Stimulated activated memory B cell treated with anti-CD40 and anti-IgM and Interleukin-4, amounts not matched to agents 10 μg/mL and 1 μg/mL and 100 μg/mL, for 72 hours (primary cell): ENCODE results near the gene KLF5.

Experiments
- ATAC-seq: fragments of 150-1000 bp; cut with Tn5 transposase; 2 replicates; pipeline ENCODE4 v1.10.0; 2021
- H3K27ac Mint-ChIP-seq: one replicate; pipeline ENCODE4 v1.8.0; 2022; ENCODE audit warnings: mild to moderate bottlenecking, mixed read lengths
- H3K27me3 Mint-ChIP-seq: one replicate; pipeline ENCODE4 v1.8.0; 2022; ENCODE audit warnings: mixed read lengths
- H3K36me3 Mint-ChIP-seq: one replicate; pipeline ENCODE4 v1.8.0; 2022; ENCODE audit warnings: mixed read lengths
- H3K4me1 Mint-ChIP-seq: one replicate; pipeline ENCODE4 v1.8.0; 2022; ENCODE audit warnings: mixed read lengths
- H3K4me3 Mint-ChIP-seq: one replicate; pipeline ENCODE4 v1.8.0; 2022; ENCODE audit warnings: mild to moderate bottlenecking, moderate library complexity, mixed read lengths
- H3K9me3 Mint-ChIP-seq: one replicate; pipeline ENCODE4 v1.8.0; 2022; ENCODE audit warnings: mixed read lengths

Gene KLF5

DNA sequence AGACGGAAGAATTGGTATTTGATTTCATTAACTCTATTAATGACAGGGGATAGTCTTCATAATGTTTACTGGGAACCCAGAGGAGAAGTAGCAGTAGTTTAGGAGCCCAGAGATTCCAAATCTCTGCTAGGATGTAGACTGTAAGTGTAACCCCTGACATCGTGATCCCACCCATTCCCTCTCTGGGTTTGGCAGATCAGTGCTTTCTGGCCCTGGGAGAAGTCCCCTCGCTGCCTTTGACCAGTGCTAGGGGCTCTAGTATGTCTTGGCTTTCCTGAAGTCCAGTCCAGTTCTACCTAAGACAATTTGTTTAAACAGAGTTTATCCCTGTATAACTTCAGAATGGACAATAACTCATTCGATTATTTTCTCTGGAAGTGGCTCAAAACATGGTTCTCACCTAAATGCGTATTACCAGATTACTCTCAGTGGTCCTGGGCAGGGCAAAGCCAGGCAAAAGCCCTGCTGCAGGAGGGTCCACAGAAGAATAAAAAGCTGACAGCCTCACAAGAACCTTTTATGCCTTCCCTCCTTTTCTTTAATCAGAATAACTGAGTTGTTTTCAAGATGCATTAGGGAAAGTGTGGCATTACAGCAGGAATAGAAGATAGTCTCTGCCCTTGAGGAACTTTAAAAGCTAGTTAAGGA, 11.8 kb downstream of the KLF5 start:
- no peak overlapping the region for H3K4me3 Mint-ChIP-seq
- no peaks in the 10 kb centered on the region for H3K9me3 Mint-ChIP-seq
- no peak overlapping the region for H3K27ac Mint-ChIP-seq
- no peaks in the 10 kb centered on the region for H3K27me3 Mint-ChIP-seq
- H3K4me1 Mint-ChIP-seq: no peaks in the 10 kb centered on the region
- ATAC-seq: no peak
- H3K36me3 Mint-ChIP-seq: no peaks in the 10 kb centered on the region

DNA sequence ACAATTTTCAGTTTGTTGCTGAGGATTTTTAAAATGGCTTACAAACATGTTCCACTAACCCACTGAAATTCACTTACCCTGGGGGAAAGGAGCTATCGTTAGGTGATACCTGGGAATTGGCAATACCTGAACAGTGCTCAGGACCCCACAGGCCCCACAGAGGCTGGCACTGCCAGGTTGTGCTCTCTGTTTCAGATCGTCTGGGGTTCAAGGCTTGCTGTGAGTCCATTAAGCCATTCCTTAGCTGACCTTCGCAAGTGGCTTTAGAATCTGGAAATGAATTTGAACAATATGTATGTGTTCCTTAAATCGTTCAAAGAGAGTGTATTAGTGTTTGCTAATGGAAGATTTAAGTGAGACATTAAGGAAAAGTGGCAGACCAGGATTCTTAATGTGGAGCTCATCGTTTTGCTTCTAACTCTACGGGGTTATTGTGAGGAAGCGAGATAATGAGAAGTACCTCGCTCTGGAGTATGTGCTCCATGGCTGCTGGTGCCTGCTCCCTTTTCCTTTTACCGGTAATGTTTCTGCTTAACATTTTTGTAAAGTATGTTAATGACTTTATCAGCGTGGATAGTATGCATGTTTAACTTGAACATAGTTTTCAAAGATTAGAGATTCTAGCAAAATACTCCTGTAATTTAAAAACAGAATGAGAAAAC, 13.6 kb downstream of the KLF5 start:
- H3K4me3 Mint-ChIP-seq: no peak overlapping the region
- no peaks in the 10 kb centered on the region for H3K36me3 Mint-ChIP-seq
- no peak for ATAC-seq
- no peak overlapping the region for H3K27ac Mint-ChIP-seq
- no peaks in the 10 kb centered on the region for H3K9me3 Mint-ChIP-seq
- H3K27me3 Mint-ChIP-seq: no peaks in the 10 kb centered on the region
- H3K4me1 Mint-ChIP-seq: no peaks in the 10 kb centered on the region

DNA sequence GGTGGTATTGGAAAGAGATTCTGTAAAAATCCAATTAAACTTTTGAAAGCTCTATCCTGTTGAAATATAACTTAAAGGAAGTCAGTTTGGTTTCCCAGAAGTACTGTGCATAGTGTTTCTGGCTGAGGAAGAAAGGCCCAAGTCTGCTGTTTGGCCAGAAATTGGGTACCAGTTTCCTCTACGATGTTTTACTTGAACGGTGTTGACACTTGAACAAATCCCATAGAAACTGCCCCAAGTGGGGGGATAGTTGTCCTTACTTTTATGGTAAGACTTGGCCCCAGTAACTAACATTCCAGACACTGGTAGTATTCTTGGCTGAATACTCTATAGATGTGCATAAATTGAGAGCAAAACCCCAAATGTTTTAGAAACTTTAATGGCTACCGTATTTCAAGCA, 14.2 kb downstream of the KLF5 start:
- H3K27me3 Mint-ChIP-seq: no peaks in the 10 kb centered on the region
- H3K4me1 Mint-ChIP-seq: no peaks in the 10 kb centered on the region

DNA sequence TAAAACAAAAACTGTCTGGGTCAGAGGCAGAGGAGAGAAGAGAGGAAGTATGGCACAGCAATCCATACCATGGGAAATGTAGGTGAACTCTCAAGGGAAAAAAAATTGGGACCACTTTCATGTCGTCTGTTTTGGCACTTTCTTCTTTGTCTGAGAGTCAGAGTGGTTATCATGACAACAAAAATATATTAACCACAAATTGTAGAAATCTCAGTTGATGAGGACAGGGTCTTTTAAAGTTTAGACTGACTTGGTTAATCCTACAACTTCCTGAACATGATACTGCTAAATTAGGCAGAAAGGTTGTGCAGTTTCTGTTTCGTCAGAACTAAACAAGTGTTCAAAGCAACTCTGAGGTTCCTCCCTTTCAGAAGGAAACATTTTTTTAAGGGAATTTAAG, 15.2 kb downstream of the KLF5 start:
- no peaks in the 10 kb centered on the region for H3K27me3 Mint-ChIP-seq
- no peaks in the 10 kb centered on the region for H3K4me1 Mint-ChIP-seq
- H3K27ac Mint-ChIP-seq: no peak overlapping the region
- H3K36me3 Mint-ChIP-seq: no peaks in the 10 kb centered on the region
- no peak for ATAC-seq
- H3K9me3 Mint-ChIP-seq: no peaks in the 10 kb centered on the region
- H3K4me3 Mint-ChIP-seq: no peak overlapping the region

More for the DNA sequence above, 14.2 kb downstream of the KLF5 start:
- Mint-ChIP-seq H3K36me3 (no peaks in the 10 kb centered on the region), H3K9me3 (no peaks in the 10 kb centered on the region), H3K4me3 (no peak overlapping the region), H3K27ac (no peak overlapping the region)
- ATAC-seq: no peak

DNA sequence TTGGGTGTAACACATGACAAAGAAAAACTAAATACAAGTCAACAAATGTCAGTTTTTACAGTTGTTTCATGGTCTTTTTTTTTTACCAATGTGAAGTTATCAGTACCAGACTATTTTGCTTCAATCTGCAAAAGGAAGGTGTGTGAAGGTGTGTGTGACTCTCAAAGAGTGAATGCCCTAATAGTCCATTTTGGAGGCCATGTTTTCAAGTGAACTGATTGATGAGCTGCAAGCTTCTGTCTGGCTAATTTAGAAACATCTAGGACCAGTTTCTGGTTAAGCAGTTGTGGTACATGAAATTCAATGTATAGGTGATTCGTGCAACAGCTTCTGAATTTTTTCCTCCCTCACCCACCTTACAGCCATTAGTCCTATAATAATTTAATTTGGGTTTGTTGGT, 16.1 kb downstream of the KLF5 start:
- no peak overlapping the region for H3K4me3 Mint-ChIP-seq
- H3K36me3 Mint-ChIP-seq: no peaks in the 10 kb centered on the region
- H3K27me3 Mint-ChIP-seq: no peaks in the 10 kb centered on the region
- H3K4me1 Mint-ChIP-seq: no peaks in the 10 kb centered on the region
- no peak overlapping the region for H3K27ac Mint-ChIP-seq
- no peak for ATAC-seq
- H3K9me3 Mint-ChIP-seq: no peaks in the 10 kb centered on the region

DNA sequence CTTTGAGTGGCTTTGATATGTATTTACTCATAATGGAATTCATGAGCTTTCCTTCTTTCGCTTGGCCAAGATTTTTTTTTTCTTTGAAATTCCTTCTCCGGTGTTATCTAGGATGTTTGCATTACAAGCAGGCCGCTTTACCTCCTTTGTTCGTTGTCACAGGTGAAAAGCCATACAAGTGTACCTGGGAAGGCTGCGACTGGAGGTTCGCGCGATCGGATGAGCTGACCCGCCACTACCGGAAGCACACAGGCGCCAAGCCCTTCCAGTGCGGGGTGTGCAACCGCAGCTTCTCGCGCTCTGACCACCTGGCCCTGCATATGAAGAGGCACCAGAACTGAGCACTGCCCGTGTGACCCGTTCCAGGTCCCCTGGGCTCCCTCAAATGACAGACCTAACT, 16.7 kb downstream of the KLF5 start:
- Mint-ChIP-seq H3K9me3 (no peaks in the 10 kb centered on the region), H3K36me3 (no peaks in the 10 kb centered on the region), H3K4me3 (no peak overlapping the region), H3K4me1 (no peaks in the 10 kb centered on the region), H3K27ac (no peak overlapping the region), H3K27me3 (no peaks in the 10 kb centered on the region)
- peak; percentile 41 for ATAC-seq

DNA sequence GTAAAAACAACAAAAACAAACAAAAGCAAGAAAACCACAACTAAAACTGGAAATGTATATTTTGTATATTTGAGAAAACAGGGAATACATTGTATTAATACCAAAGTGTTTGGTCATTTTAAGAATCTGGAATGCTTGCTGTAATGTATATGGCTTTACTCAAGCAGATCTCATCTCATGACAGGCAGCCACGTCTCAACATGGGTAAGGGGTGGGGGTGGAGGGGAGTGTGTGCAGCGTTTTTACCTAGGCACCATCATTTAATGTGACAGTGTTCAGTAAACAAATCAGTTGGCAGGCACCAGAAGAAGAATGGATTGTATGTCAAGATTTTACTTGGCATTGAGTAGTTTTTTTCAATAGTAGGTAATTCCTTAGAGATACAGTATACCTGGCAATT, 17.1 kb downstream of the KLF5 start:
- Mint-ChIP-seq H3K9me3 (no peaks in the 10 kb centered on the region), H3K4me3 (no peak overlapping the region), H3K36me3 (peaks cover under 1% of the 10 kb centered on the region), H3K4me1 (no peaks in the 10 kb centered on the region), H3K27ac (no peak overlapping the region), H3K27me3 (peaks cover 3% of the 10 kb centered on the region)
- ATAC-seq: no peak

DNA sequence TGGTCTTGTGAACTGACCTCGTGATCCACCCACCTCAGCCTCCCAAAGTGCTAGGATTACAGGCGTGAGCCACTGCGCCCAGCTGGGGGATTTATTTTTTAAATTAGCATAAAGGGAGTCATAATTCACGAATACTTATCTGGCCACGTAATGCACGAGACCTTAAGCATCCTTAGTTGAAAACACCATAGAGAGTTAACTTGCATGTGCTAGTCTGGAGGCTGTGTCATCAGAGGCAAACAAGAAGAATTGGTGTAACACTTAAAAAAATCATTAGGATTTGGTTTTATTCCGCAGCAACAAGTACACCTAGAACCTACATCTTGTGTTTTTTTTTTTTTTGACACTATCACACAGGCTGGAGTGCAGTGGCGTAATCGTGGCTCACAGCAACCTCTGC, 19.1 kb downstream of the KLF5 start:
- H3K4me1 Mint-ChIP-seq: no peaks in the 10 kb centered on the region
- H3K4me3 Mint-ChIP-seq: no peak overlapping the region
- H3K27me3 Mint-ChIP-seq: peaks cover 12% of the 10 kb centered on the region
- ATAC-seq: no peak
- H3K36me3 Mint-ChIP-seq: peaks cover 5% of the 10 kb centered on the region
- no peaks in the 10 kb centered on the region for H3K9me3 Mint-ChIP-seq
- no peak overlapping the region for H3K27ac Mint-ChIP-seq

DNA sequence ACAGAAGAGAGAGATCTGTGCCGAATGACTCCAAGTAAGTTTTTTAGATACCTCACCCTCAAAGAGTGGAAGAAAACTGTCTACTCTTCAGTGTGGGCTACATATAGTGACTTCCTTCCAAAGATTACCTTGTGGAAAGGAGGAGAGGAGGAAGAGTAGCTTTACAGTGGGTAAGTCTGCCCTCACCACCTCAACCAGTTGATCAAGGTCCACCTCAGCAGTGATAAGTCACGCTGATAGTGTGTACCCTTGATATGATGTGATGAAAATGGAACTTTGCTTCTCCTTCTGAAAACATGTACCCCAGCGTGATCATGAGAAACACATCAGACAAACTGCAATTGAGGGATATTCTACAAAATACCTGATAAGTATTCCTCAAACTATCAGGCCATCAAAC, 20.6 kb downstream of the KLF5 start:
- Mint-ChIP-seq H3K36me3 (peaks cover 5% of the 10 kb centered on the region), H3K27me3 (peaks cover 12% of the 10 kb centered on the region), H3K9me3 (no peaks in the 10 kb centered on the region), H3K4me1 (no peaks in the 10 kb centered on the region), H3K27ac (no peak overlapping the region), H3K4me3 (no peak overlapping the region)
- ATAC-seq: no peak

DNA sequence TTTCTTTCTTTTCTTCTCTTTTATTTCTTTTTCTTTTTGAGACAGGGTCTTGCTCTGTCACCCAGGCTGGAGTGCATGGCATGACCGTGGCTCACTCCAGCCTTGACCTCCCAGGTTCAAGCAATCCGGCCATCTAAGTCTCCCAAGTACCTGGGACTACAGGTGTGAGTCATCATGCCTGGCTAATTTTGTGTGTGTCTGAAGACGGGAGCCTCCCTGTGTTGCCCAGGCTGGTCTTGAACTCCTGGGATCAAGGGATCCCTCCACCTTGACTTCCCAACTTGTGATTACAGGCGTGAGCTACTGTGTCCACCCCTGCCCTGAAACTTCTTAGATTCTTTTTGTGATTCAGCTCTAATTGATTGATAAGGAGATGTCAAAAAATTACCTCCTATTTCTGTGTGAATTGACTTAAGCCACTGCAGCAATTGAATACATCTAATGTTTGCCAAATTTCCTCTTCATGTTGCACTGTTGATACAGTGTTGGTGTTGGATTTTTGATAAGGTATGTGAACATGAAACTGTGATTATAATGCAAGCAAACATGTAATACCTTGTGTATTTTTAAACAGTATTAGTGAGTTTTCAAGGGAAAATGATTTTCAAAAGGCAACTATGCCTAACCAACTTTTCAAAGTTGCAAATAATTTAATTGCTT, 22.6 kb downstream of the KLF5 start:
- ATAC-seq: no peak
- H3K4me1 Mint-ChIP-seq: no peaks in the 10 kb centered on the region
- H3K4me3 Mint-ChIP-seq: no peak overlapping the region
- peaks cover 5% of the 10 kb centered on the region for H3K36me3 Mint-ChIP-seq
- no peak overlapping the region for H3K27ac Mint-ChIP-seq
- no peaks in the 10 kb centered on the region for H3K9me3 Mint-ChIP-seq
- peaks cover 12% of the 10 kb centered on the region for H3K27me3 Mint-ChIP-seq

DNA sequence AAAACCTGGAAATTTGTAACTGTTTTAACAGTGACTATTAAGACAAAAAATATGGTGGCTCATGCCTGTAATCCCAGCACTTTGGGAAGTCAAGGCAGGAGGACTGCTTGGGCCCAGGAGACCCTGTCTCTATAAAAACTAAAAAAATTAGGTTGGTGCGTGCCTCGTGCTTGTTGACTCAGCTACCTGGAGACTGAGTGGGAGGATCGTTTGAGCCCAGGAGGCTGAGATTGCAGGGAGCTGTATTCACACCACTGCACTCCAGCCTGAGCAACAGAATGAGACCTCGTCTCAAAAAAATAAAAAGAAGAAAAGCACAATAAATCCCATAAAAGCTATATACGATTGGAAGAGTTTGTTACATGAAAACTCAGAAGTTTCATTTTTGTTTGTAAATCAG, 23.7 kb downstream of the KLF5 start:
- H3K27ac Mint-ChIP-seq: no peak overlapping the region
- H3K27me3 Mint-ChIP-seq: peaks cover 12% of the 10 kb centered on the region
- H3K4me3 Mint-ChIP-seq: no peak overlapping the region
- H3K36me3 Mint-ChIP-seq: peaks cover 5% of the 10 kb centered on the region
- no peaks in the 10 kb centered on the region for H3K4me1 Mint-ChIP-seq
- H3K9me3 Mint-ChIP-seq: no peaks in the 10 kb centered on the region
- ATAC-seq: no peak

DNA sequence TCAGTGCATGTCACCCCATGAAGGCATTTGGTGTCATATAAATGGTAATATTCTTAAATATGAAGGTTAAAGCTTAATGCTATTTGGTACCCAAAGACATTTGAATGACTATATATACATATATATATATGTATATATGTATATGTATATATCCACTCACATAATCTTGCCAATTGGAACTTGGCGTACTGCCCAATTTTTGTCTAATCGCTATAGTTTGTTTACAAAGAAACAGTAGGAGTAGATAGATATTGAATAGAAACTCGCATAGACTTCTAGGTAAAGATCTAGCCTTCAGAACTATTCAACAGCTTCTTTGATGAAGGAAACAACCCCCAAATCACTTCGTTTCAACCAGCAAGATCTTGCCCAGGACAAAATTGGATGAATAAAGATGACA, 24.1 kb downstream of the KLF5 start:
- H3K36me3 Mint-ChIP-seq: peaks cover 5% of the 10 kb centered on the region
- H3K4me3 Mint-ChIP-seq: no peak overlapping the region
- no peaks in the 10 kb centered on the region for H3K4me1 Mint-ChIP-seq

DNA sequence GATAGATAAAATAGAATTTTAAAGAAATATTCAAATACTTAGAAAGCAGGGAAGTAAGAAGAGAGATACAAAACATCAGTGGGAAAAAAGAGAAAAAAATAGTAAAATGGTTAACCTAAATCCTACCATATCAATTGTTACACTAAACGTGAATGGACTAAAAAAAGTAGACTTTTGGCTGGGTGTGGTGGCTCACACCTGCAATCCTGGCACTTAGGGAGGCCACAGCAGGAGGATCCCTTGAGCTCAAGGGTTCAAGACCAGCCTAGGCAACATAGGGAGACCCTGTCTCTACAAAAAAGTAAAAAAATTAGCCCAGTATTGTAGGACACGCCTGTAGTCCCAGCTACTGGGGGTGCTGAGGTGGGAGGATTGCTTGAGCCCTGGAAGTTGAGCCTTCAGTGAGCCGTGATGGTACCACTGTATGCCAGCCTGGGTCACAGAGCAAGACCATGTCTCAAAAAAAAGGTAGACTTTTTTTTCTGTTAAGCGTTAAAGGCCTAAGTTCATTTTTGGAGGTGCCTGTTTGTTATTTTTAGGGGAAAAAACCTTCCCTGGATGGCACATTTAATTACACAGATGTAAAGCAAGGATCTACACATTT, 29.6 kb downstream of the KLF5 start:
- Mint-ChIP-seq H3K27me3 (no peaks in the 10 kb centered on the region), H3K4me3 (no peak overlapping the region), H3K36me3 (no peaks in the 10 kb centered on the region), H3K9me3 (peaks cover 3% of the 10 kb centered on the region), H3K4me1 (no peaks in the 10 kb centered on the region), H3K27ac (no peak overlapping the region)
- ATAC-seq: no peak

More for the DNA sequence above, 24.1 kb downstream of the KLF5 start:
- Mint-ChIP-seq H3K27me3 (peaks cover 12% of the 10 kb centered on the region), H3K27ac (no peak overlapping the region), H3K9me3 (no peaks in the 10 kb centered on the region)
- no peak for ATAC-seq

DNA sequence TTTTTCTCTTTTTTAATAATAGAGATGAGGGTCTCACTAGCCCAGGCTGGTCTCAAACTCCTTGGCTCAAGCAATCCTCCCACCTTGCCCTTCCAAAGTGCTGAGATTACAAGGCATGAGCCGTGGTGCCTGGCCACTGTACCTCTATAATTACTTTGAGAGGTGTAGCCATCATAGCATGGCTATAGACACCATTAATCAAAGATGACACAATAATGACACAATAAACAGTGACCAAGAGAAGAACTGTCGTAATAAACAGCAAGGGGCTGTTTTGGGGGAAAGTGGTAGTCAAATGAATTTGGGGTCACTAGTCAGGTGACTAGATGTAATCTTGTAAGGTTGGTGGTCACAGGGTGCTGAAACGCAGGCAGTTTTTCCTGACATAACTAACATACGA, 30.4 kb downstream of the KLF5 start:
- H3K36me3 Mint-ChIP-seq: no peaks in the 10 kb centered on the region
- no peaks in the 10 kb centered on the region for H3K4me1 Mint-ChIP-seq
- H3K27me3 Mint-ChIP-seq: no peaks in the 10 kb centered on the region
- H3K27ac Mint-ChIP-seq: no peak overlapping the region
- peaks cover 3% of the 10 kb centered on the region for H3K9me3 Mint-ChIP-seq
- no peak overlapping the region for H3K4me3 Mint-ChIP-seq
- no peak for ATAC-seq

DNA sequence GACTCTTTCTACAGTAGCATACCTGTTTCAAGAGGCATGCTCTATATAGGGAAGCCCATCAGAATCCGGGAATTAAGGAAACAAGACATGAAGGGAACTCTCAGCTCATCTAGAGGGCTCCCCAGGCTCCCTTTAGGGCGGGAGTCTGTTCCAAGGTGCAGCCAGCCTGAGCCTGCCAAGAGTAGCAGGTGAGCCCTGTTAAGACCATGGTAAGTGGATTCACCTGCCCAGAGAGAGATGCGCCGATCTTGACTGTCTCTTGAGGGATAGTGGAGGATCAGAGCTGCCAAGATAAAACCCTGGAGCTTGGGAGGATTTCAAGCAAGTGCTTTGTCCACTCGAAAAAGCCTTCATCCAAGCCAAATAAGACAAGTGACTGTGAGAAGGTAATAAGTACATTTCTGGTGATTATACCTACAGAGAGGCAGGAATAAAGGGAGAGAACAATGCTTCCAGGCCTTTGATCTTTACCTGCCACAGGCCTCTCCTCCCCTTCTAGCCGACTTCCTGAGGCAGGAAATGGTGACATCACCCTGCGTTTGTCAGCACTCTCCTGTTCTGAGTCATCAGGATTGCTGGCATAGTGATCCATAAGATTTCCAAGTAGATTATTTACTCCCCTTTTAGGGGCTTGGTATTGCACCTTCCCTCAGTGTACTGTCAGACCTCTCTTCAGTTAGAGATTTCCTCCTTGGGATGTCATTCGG, 31.5 kb downstream of the KLF5 start:
- Mint-ChIP-seq H3K4me1 (no peaks in the 10 kb centered on the region), H3K27me3 (no peaks in the 10 kb centered on the region), H3K4me3 (no peak overlapping the region), H3K36me3 (no peaks in the 10 kb centered on the region), H3K27ac (no peak overlapping the region), H3K9me3 (peaks cover 3% of the 10 kb centered on the region)
- no peak for ATAC-seq
